Measurements from ENCODE around the gene MAPK7.
"Not testable (repeated sequence)": the region's sequence is repeated elsewhere in the genome, so short reads cannot be mapped to it uniquely, and the experiment has no call there.

- not testable (repeated sequence) for TF ChIP-seq MAFF (IDR thresholded peaks at IDR 0.05; ENCODE audit: low read length); ATF6 (CRISPR knock-in tag; IDR thresholded peaks at IDR 0.05); USF1 (CRISPR knock-in tag; IDR thresholded peaks at IDR 0.05); ARNT (IDR thresholded peaks at IDR 0.05); EZH2 (IDR thresholded peaks at IDR 0.05; ENCODE audit: borderline replicate concordance, low read depth, low read length); HDGF (IDR thresholded peaks at IDR 0.05); ETV5 (CRISPR knock-in tag; IDR thresholded peaks at IDR 0.05; ENCODE audit: low read depth); POLR2AphosphoS5 (IDR thresholded peaks at IDR 0.05; ENCODE audit: control insufficient read depth, insufficient read depth, low read depth, low read length); TAF1 (IDR thresholded peaks at IDR 0.05; ENCODE audit: control insufficient read depth, extremely low read depth, insufficient read depth, low read length, severe bottlenecking); NBN (IDR thresholded peaks at IDR 0.05; ENCODE audit: low read depth); CTCF (IDR thresholded peaks at IDR 0.05 in 2 of 3, conservative IDR thresholded peaks at IDR 0.05 in 1 of 3; ENCODE audit: insufficient read depth in 2 of 3, low read depth in 1 of 3, low read length in 3 of 3); SRF (CRISPR knock-in tag; IDR thresholded peaks at IDR 0.05)
- TF ChIP-seq, protein P1, sequence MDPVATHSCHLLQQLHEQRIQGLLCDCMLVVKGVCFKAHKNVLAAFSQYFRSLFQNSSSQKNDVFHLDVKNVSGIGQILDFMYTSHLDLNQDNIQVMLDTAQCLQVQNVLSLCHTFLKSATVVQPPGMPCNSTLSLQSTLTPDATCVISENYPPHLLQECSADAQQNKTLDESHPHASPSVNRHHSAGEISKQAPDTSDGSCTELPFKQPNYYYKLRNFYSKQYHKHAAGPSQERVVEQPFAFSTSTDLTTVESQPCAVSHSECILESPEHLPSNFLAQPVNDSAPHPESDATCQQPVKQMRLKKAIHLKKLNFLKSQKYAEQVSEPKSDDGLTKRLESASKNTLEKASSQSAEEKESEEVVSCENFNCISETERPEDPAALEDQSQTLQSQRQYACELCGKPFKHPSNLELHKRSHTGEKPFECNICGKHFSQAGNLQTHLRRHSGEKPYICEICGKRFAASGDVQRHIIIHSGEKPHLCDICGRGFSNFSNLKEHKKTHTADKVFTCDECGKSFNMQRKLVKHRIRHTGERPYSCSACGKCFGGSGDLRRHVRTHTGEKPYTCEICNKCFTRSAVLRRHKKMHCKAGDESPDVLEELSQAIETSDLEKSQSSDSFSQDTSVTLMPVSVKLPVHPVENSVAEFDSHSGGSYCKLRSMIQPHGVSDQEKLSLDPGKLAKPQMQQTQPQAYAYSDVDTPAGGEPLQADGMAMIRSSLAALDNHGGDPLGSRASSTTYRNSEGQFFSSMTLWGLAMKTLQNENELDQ (CRISPR knock-in tag; IDR thresholded peaks at IDR 0.05; ENCODE audit: borderline replicate concordance) = not testable (repeated sequence)
Observed at GRCh38 chr17:19353401-19353800, 24.9 kb upstream of the MAPK7 start.

Measured in K562 (cell line).